Measurements from ENCODE around the gene RAB11FIP3. TPM values are rescaled to one million over a fixed set of nuclear protein-coding genes. Genes with fewer than 3 reads are reported as not detected.
A peak's percentile ranks its signal among the peaks of the same experiment; 100 is the strongest.

Gene RAB11FIP3
- total RNA-seq, 1 experiment from 2014 or later = 35.8 TPM

- Histone ChIP-seq H3K9me3 (no peaks in the 10 kb centered on the region), H3K27me3 (replicated peaks; ENCODE audit: control insufficient read depth, insufficient read depth, low read length) (no peaks in the 10 kb centered on the region), H3K4me3 (ENCODE audit: low read depth, low read length) (no peak overlapping the region), H3K36me3 (ENCODE audit: control insufficient read depth, insufficient read depth, low read length) (no peaks in the 10 kb centered on the region; the same call in 1 of the 2 replicates), H3K4me1 (peaks cover 17% of the 10 kb centered on the region)
- ChIA-PET POLR2A (no interaction called here), CTCF (no interaction called here)
- Mint-ChIP-seq H3K27ac (ENCODE audit: unreplicated experiment) (no peak overlapping the region), H3K27me3 (ENCODE audit: insufficient read depth, unreplicated experiment) (no peaks in the 10 kb centered on the region), H3K4me1 (ENCODE audit: low read depth, unreplicated experiment) (peaks cover 8% of the 10 kb centered on the region), H3K36me3 (ENCODE audit: insufficient read depth, unreplicated experiment) (peaks cover 9% of the 10 kb centered on the region), H3K9me3 (ENCODE audit: unreplicated experiment) (no peaks in the 10 kb centered on the region), H3K4me3 (ENCODE audit: unreplicated experiment) (no peak overlapping the region)
- TF ChIP-seq CTCF (IDR thresholded peaks at IDR 0.05; ENCODE audit: insufficient read depth in 1 of 2, low read depth in 1 of 2, low read length in 1 of 2, severe bottlenecking in 1 of 2, unreplicated experiment in 1 of 2) = no peak
- DNase-seq = no peak
- no TSS peak for BruUV-seq (replicated peaks)
- intact Hi-C loops (cut with micrococcal nuclease; ENCODE audit: unreplicated experiment) = loop anchor here (5.0 kb wide), 1 partner anchor 113 kb away; no protein-coding TSS in a partner anchor
Measured at GRCh38 chr16:499924-500323, 74.5 kb downstream of the RAB11FIP3 start.

GRCh38 chr16:500709-501108, 75.3 kb downstream of the RAB11FIP3 start:
- no peak for TF ChIP-seq CTCF (IDR thresholded peaks at IDR 0.05; ENCODE audit: insufficient read depth in 1 of 2, low read depth in 1 of 2, low read length in 1 of 2, severe bottlenecking in 1 of 2, unreplicated experiment in 1 of 2)
- H3K27me3 ChIP-seq (replicated peaks; ENCODE audit: control insufficient read depth, insufficient read depth, low read length) = no peaks in the 10 kb centered on the region
- H3K4me3 ChIP-seq (ENCODE audit: low read depth, low read length) = no peak overlapping the region
- H3K36me3 Mint-ChIP-seq (ENCODE audit: insufficient read depth, unreplicated experiment) = peaks cover 14% of the 10 kb centered on the region
- H3K36me3 ChIP-seq (ENCODE audit: control insufficient read depth, insufficient read depth, low read length) = no peaks in the 10 kb centered on the region; the same call in 1 of the 2 replicates
- ChIA-PET POLR2A (no interaction called here), CTCF (no interaction called here)
- no peaks in the 10 kb centered on the region for H3K27me3 Mint-ChIP-seq (ENCODE audit: insufficient read depth, unreplicated experiment)
- intact Hi-C loops (cut with micrococcal nuclease; ENCODE audit: unreplicated experiment) = no loop called here
- no peak overlapping the region for H3K4me3 Mint-ChIP-seq (ENCODE audit: unreplicated experiment)
- no peak for DNase-seq
- H3K9me3 ChIP-seq = no peaks in the 10 kb centered on the region
- H3K9me3 Mint-ChIP-seq (ENCODE audit: unreplicated experiment) = no peaks in the 10 kb centered on the region
- H3K27ac Mint-ChIP-seq (ENCODE audit: unreplicated experiment) = no peak overlapping the region
- peaks cover 17% of the 10 kb centered on the region for H3K4me1 ChIP-seq
- H3K4me1 Mint-ChIP-seq (ENCODE audit: low read depth, unreplicated experiment) = peaks cover 8% of the 10 kb centered on the region
- BruUV-seq (replicated peaks) = no TSS peak

GRCh38 chr16:502179-502943, 76.9 kb downstream of the RAB11FIP3 start:
- H3K9me3 Mint-ChIP-seq (ENCODE audit: unreplicated experiment) = no peaks in the 10 kb centered on the region
- no peak for TF ChIP-seq CTCF (IDR thresholded peaks at IDR 0.05; ENCODE audit: insufficient read depth in 1 of 2, low read depth in 1 of 2, low read length in 1 of 2, severe bottlenecking in 1 of 2, unreplicated experiment in 1 of 2)
- peak; percentile 70 to 84 for DNase-seq
- BruUV-seq (replicated peaks) = no TSS peak
- H3K4me3 ChIP-seq (ENCODE audit: low read depth, low read length) = peak overlapping the region; percentile 27; the same call in 1 of the 2 replicates
- CTCF ChIA-PET = interaction anchor here (0.8 to 1.4 kb wide), 2 partner anchors 15 to 101 kb away, joined by 4 read pairs; partner anchors contain the start of gene DECR2
- POLR2A ChIA-PET = interaction anchor here (1.0 kb wide), 1 partner anchor 101 kb away, joined by 3 read pairs; the partner anchor contains the start of gene DECR2
- peaks cover 17% of the 10 kb centered on the region for H3K36me3 Mint-ChIP-seq (ENCODE audit: insufficient read depth, unreplicated experiment)
- H3K27me3 ChIP-seq (replicated peaks; ENCODE audit: control insufficient read depth, insufficient read depth, low read length) = no peaks in the 10 kb centered on the region
- intact Hi-C loops (cut with micrococcal nuclease; ENCODE audit: unreplicated experiment) = no loop called here
- no peaks in the 10 kb centered on the region for H3K9me3 ChIP-seq
- H3K36me3 ChIP-seq (ENCODE audit: control insufficient read depth, insufficient read depth, low read length) = no peaks in the 10 kb centered on the region; the same call in 1 of the 2 replicates
- peak overlapping the region; percentile 86 for H3K27ac Mint-ChIP-seq (ENCODE audit: unreplicated experiment)
- peaks cover 17% of the 10 kb centered on the region for H3K4me1 ChIP-seq
- H3K4me1 Mint-ChIP-seq (ENCODE audit: low read depth, unreplicated experiment) = peaks cover 8% of the 10 kb centered on the region
- peak overlapping the region; percentile 22 for H3K4me3 Mint-ChIP-seq (ENCODE audit: unreplicated experiment)
- no peaks in the 10 kb centered on the region for H3K27me3 Mint-ChIP-seq (ENCODE audit: insufficient read depth, unreplicated experiment)

Measured in Caco-2 (cell line).